Measurements from ENCODE around the gene LRIT2.

The LRIT2 gene

GRCh38 chr10:84205049-84205852 lies 20.1 kb downstream of the LRIT2 start:
- DNase-seq (ENCODE audit: low read depth) = peak; percentile 33

GRCh38 chr10:84204610-84205009 lies 20.7 kb downstream of the LRIT2 start:
- no peak for DNase-seq (ENCODE audit: low read depth)

GRCh38 chr10:84204122-84204521 lies 21.2 kb downstream of the LRIT2 start:
- DNase-seq (ENCODE audit: low read depth) = no peak

- DNase-seq (ENCODE audit: low read depth) = no peak
Measured at GRCh38 chr10:84202349-84202748, 23.0 kb downstream of the LRIT2 start.

- DNase-seq (ENCODE audit: low read depth) = no peak
Measured at GRCh38 chr10:84201682-84202081, 23.7 kb downstream of the LRIT2 start.

GRCh38 chr10:84201244-84201606 lies 24.1 kb downstream of the LRIT2 start:
- DNase-seq (ENCODE audit: low read depth) = no peak

GRCh38 chr10:84200537-84201243 lies 24.7 kb downstream of the LRIT2 start:
- no peak for DNase-seq (ENCODE audit: low read depth)

GRCh38 chr10:84198206-84198915 lies 27.0 kb downstream of the LRIT2 start:
- DNase-seq (ENCODE audit: low read depth) = no peak

- no peak for DNase-seq (ENCODE audit: low read depth)
Measured at GRCh38 chr10:84197643-84198042, 27.7 kb downstream of the LRIT2 start.

- no peak for DNase-seq (ENCODE audit: low read depth)
Measured at GRCh38 chr10:84196941-84197340, 28.4 kb downstream of the LRIT2 start.

- no peak for DNase-seq (ENCODE audit: low read depth)
Measured at GRCh38 chr10:84196083-84196482, 29.3 kb downstream of the LRIT2 start.

GRCh38 chr10:84195044-84195830 lies 30.1 kb downstream of the LRIT2 start:
- DNase-seq (ENCODE audit: low read depth) = no peak

- DNase-seq (ENCODE audit: low read depth) = no peak
Measured at GRCh38 chr10:84194424-84195043, 30.8 kb downstream of the LRIT2 start, which contains the start of gene CDHR1. Gene CDHR1, plus strand, starts transcription at chr10:84194537. Its CDS starts 224 bp downstream, at chr10:84194761.

- no peak for DNase-seq (ENCODE audit: low read depth)
Measured at GRCh38 chr10:84193846-84194423, 31.4 kb downstream of the LRIT2 start.

GRCh38 chr10:84193327-84193726 lies 32.0 kb downstream of the LRIT2 start:
- no peak for DNase-seq (ENCODE audit: low read depth)

GRCh38 chr10:84191106-84191505 lies 34.2 kb downstream of the LRIT2 start:
- no peak for DNase-seq (ENCODE audit: low read depth)

GRCh38 chr10:84190621-84191020 lies 34.7 kb downstream of the LRIT2 start:
- DNase-seq (ENCODE audit: low read depth) = no peak

GRCh38 chr10:84188815-84189214 lies 36.5 kb downstream of the LRIT2 start:
- no peak for DNase-seq (ENCODE audit: low read depth)

GRCh38 chr10:84185526-84186175 lies 39.7 kb downstream of the LRIT2 start:
- no peak for DNase-seq (ENCODE audit: low read depth)

- DNase-seq (ENCODE audit: low read depth) = no peak
Measured at GRCh38 chr10:84184517-84184916, 40.8 kb downstream of the LRIT2 start.

- no peak for DNase-seq (ENCODE audit: low read depth)
Measured at GRCh38 chr10:84181631-84182030, 43.7 kb downstream of the LRIT2 start.
